HEK293 (cell line): Measurements from ENCODE around the gene TEAD4.

ENCODE experiments used
- CTCF ChIA-PET: fragments of 350-600 bp; formaldehyde crosslinking; extraction: SDS; loops from one replicate; lab custom pipeline; 2021; ENCODE audit warnings: antibody characterized with exemption; lab: Yijun Ruan, JAX
- POLR2A ChIA-PET: fragments of 300-600 bp; formaldehyde crosslinking; extraction: SDS; loops from one replicate; lab custom pipeline; 2020; ENCODE audit warnings: antibody characterized with exemption, inconsistent platforms; lab: Yijun Ruan, JAX
- H3K27ac ChIP-seq: fragments of 200-500 bp; sonication (Bioruptor generic); 2 replicates; pipeline ENCODE4 v1.5.1; 2014; ENCODE audit warnings: low read depth, low read length, control low read depth, inconsistent platforms; ENCODE audit errors: extremely low read depth
- H3K36me3 ChIP-seq, 2 experiments: fragments of 200-500 bp in 1 of 2; sonication (Bioruptor generic) in 1 of 2; 1 replicate in 1 of 2; 2 replicates in 1 of 2; pipeline ENCODE4 v1.5.1; 2014 to 2017; ENCODE audit warnings: inconsistent platforms in 2 of 2, low read length in 2 of 2; ENCODE audit not compliant: control insufficient read depth in 2 of 2, insufficient read depth in 1 of 2
- H3K4me1 ChIP-seq: fragments of 200-500 bp; sonication (Bioruptor generic); 2 replicates; pipeline ENCODE4 v1.5.1; 2014; ENCODE audit warnings: mild to moderate bottlenecking, low read length, inconsistent platforms; ENCODE audit not compliant: control insufficient read depth, insufficient read depth
- H3K4me3 ChIP-seq: 2 replicates; pipeline ENCODE4 v1.5.1; 2011; ENCODE audit warnings: low read depth, mild to moderate bottlenecking, control low read depth, low read length, moderate library complexity
- H3K9me3 ChIP-seq: fragments of 200-500 bp; sonication (Bioruptor generic); 2 replicates; pipeline ENCODE4 v1.5.1; 2014; ENCODE audit warnings: low read depth, low read length, inconsistent platforms; ENCODE audit not compliant: control insufficient read depth, insufficient read depth
- BCL11B ChIP-seq: fragments of 450-650 bp; formaldehyde crosslinking; IDR thresholded peaks from 2 replicates; pipeline ENCODE4 v1.5.1; 2016; ENCODE audit warnings: low read depth, missing biosample characterization, missing genetic modification characterization
- KLF16 ChIP-seq: fragments of 450-650 bp; formaldehyde crosslinking; IDR thresholded peaks from 2 replicates; pipeline ENCODE4 v1.5.1; 2017; ENCODE audit warnings: missing biosample characterization, missing genetic modification characterization
- PRDM1 ChIP-seq: fragments of 450-650 bp; formaldehyde crosslinking; IDR thresholded peaks from 2 replicates; pipeline ENCODE4; 2016; ENCODE audit warnings: missing biosample characterization, missing genetic modification characterization
- SALL2 ChIP-seq: fragments of 450-650 bp; formaldehyde crosslinking; IDR thresholded peaks from 2 replicates; pipeline ENCODE4 v1.5.0; 2017; ENCODE audit warnings: missing biosample characterization, mild to moderate bottlenecking, missing genetic modification characterization, borderline replicate concordance
- SCRT2 ChIP-seq: fragments of 450-650 bp; formaldehyde crosslinking; IDR thresholded peaks from 2 replicates; pipeline ENCODE4 v1.5.1; 2016; ENCODE audit warnings: missing biosample characterization, missing genetic modification characterization
- ZBTB17 ChIP-seq: fragments of 450-650 bp; formaldehyde crosslinking; IDR thresholded peaks from 2 replicates; pipeline ENCODE4 v1.5.1; 2016; ENCODE audit warnings: missing biosample characterization, missing genetic modification characterization
- ZBTB21 ChIP-seq: fragments of 450-650 bp; formaldehyde crosslinking; IDR thresholded peaks from 2 replicates; pipeline ENCODE4 v1.5.1; 2017; ENCODE audit warnings: missing biosample characterization, missing genetic modification characterization
- ZNF16 ChIP-seq: fragments of 450-650 bp; formaldehyde crosslinking; IDR thresholded peaks from 2 replicates; pipeline ENCODE4 v1.5.1; 2016; ENCODE audit warnings: low read depth, missing biosample characterization, missing genetic modification characterization
- ZNF202 ChIP-seq: fragments of 450-650 bp; formaldehyde crosslinking; IDR thresholded peaks from 2 replicates; pipeline ENCODE4 v1.5.1; 2016; ENCODE audit warnings: missing biosample characterization, missing genetic modification characterization, borderline replicate concordance
- ZNF211 ChIP-seq: fragments of 450-650 bp; formaldehyde crosslinking; IDR thresholded peaks from 2 replicates; pipeline ENCODE4 v1.5.1; 2016; ENCODE audit warnings: low read depth, missing biosample characterization, missing genetic modification characterization
- ZNF239 ChIP-seq: fragments of 450-650 bp; formaldehyde crosslinking; IDR thresholded peaks from 2 replicates; pipeline ENCODE4 v1.5.1; 2016; ENCODE audit warnings: missing biosample characterization, missing genetic modification characterization
- ZNF24 ChIP-seq: fragments of 450-650 bp; formaldehyde crosslinking; IDR thresholded peaks from 2 replicates; pipeline ENCODE4 v1.5.1; 2016; ENCODE audit warnings: missing biosample characterization, missing genetic modification characterization
- ZNF266 ChIP-seq: fragments of 450-650 bp; formaldehyde crosslinking; IDR thresholded peaks from 2 replicates; pipeline ENCODE4 v1.5.1; 2016; ENCODE audit warnings: missing biosample characterization, missing genetic modification characterization, low read depth
- ZNF274 ChIP-seq, 2 experiments: fragments of 200-500 bp in 1 of 2; fragments of 450-650 bp in 1 of 2; sonication (Bioruptor generic) in 1 of 2; formaldehyde crosslinking in 1 of 2; IDR thresholded peaks; 2 replicates each; pipeline versions ENCODE4 v1.5.1 to v1.6.1; 2014 to 2016; ENCODE audit warnings: borderline replicate concordance in 1 of 2, inconsistent platforms in 1 of 2, low read length in 1 of 2, missing biosample characterization in 1 of 2, missing genetic modification characterization in 1 of 2
- ZNF292 ChIP-seq: fragments of 450-650 bp; formaldehyde crosslinking; IDR thresholded peaks from 2 replicates; pipeline ENCODE4 v1.5.1; 2016; ENCODE audit warnings: low read depth, missing biosample characterization, missing genetic modification characterization, borderline replicate concordance
- ZNF37A ChIP-seq: fragments of 450-650 bp; IDR thresholded peaks from 2 replicates; pipeline ENCODE4 v1.5.1; 2018; ENCODE audit warnings: missing biosample characterization, missing genetic modification characterization
- ZNF398 ChIP-seq: fragments of 450-650 bp; formaldehyde crosslinking; IDR thresholded peaks from 2 replicates; pipeline ENCODE4 v1.5.1; 2017; ENCODE audit warnings: missing biosample characterization, missing genetic modification characterization
- ZNF555 ChIP-seq: fragments of 450-650 bp; formaldehyde crosslinking; conservative IDR thresholded peaks from 2 replicates; pipeline ENCODE4 v1.5.1; 2017; ENCODE audit warnings: missing biosample characterization, mild to moderate bottlenecking, missing genetic modification characterization, inconsistent platforms
- ZNF585B ChIP-seq: fragments of 450-650 bp; formaldehyde crosslinking; IDR thresholded peaks from 2 replicates; pipeline ENCODE4 v1.5.1; 2016; ENCODE audit warnings: missing biosample characterization, missing genetic modification characterization
- ZNF791 ChIP-seq: fragments of 450-650 bp; formaldehyde crosslinking; IDR thresholded peaks from 2 replicates; pipeline ENCODE4 v1.5.1; 2016; ENCODE audit warnings: missing biosample characterization, missing genetic modification characterization
- TF ChIP-seq, protein P1 (sequence below): fragments of 450-650 bp; formaldehyde crosslinking; IDR thresholded peaks from 2 replicates; pipeline ENCODE4 v1.5.1; 2016; ENCODE audit warnings: missing biosample characterization, missing genetic modification characterization, borderline replicate concordance
- TF ChIP-seq, protein P2 (sequence below): fragments of 450-650 bp; formaldehyde crosslinking; conservative IDR thresholded peaks from 2 replicates; pipeline ENCODE4 v1.5.1; 2016; ENCODE audit warnings: low read depth, missing biosample characterization, missing genetic modification characterization

The TEAD4 gene

DNA sequence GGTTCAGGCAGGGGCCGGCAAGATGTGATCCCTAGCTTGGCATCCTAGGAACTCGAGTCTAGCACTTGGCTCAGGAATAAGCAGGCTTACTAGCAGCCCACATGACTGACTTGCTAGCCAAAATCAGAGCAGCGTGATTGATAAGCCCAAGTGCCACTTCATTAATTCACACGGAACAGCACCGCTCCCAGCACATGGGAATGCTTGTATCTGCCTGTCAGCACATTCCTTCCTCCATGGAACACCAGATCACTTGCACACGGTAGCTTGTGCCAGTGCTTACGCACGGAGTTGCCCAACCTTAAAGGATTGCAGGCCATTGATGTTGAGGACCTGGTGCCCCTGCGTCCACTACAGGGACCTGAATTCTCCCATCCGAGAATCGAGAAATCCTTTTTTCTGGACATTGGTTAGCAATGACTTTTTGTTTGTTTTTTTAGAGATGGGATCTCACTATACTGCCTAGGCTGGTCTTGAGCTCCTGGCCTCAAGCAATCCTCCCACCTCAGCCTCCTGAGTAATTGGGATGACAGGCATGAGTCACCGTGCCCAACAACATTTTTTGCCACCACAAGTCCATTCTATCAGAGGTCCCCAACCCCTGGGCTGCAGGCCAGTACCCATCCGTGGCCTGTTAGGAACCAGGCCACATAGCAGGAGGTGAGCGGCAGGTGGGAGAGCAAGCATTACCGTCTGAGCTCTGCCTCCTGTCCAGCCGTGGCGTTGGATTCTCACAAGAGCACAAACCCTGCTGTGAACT, 87.4 kb downstream of the TEAD4 start:
- ChIA-PET CTCF (interaction anchor here (0.6 to 0.8 kb wide), 2 partner anchors 13 to 27 kb away, joined by 3 to 4 read pairs; no protein-coding TSS in a partner anchor), POLR2A (no interaction called here)
- no peaks in the 10 kb centered on the region for H3K4me1 ChIP-seq
- H3K9me3 ChIP-seq, result no peaks in the 10 kb centered on the region
- H3K36me3 ChIP-seq, result no peaks in the 10 kb centered on the region
- peak; percentile 49; the same call in 1 of the 2 replicates for TF ChIP-seq ZNF24
- no peak for TF ChIP-seq ZNF202 (tag by site-specific recombination)
- 0 out of 2 replicates have a peak, but pooled peaks have one; percentile 24 for TF ChIP-seq SCRT2 (tag by site-specific recombination)
- TF ChIP-seq ZNF239 (tag by site-specific recombination), result no peak
- 0 out of 2 replicates have a peak, but pooled peaks have one; percentile 30 for TF ChIP-seq ZBTB17
- H3K4me3 ChIP-seq, result no peak overlapping the region
- no peak overlapping the region for H3K27ac ChIP-seq

GRCh38 chr12:3047961-3048360, 88.8 kb downstream of the TEAD4 start:
- CTCF ChIA-PET, result interaction anchor here (1.0 kb wide), 1 partner anchor 104 kb away, joined by 4 read pairs; no protein-coding TSS in a partner anchor
- Histone ChIP-seq H3K9me3 (no peaks in the 10 kb centered on the region), H3K27ac (no peak overlapping the region), H3K4me3 (no peak overlapping the region), H3K4me1 (no peaks in the 10 kb centered on the region), H3K36me3 (no peaks in the 10 kb centered on the region)
- TF ChIP-seq ZBTB21 (tag by site-specific recombination) (no peak), ZNF274 (IDR thresholded peaks at IDR 0.05; ENCODE audit: low read length) (no peak), ZNF274 (tag by site-specific recombination; IDR thresholded peaks at IDR 0.05; ENCODE audit: borderline replicate concordance) (no peak), ZNF266 (tag by site-specific recombination) (no peak), ZNF398 (tag by site-specific recombination) (no peak), ZNF37A (tag by site-specific recombination) (no peak), ZNF791 (no peak), SALL2 (tag by site-specific recombination) (no peak), ZNF555 (tag by site-specific recombination) (no peak), ZNF585B (tag by site-specific recombination) (no peak), ZNF16 (no peak), KLF16 (no peak), BCL11B (no peak), ZNF292 (tag by site-specific recombination) (no peak), PRDM1 (tag by site-specific recombination) (no peak), ZNF211 (tag by site-specific recombination) (no peak)
- TF ChIP-seq, protein P1, sequence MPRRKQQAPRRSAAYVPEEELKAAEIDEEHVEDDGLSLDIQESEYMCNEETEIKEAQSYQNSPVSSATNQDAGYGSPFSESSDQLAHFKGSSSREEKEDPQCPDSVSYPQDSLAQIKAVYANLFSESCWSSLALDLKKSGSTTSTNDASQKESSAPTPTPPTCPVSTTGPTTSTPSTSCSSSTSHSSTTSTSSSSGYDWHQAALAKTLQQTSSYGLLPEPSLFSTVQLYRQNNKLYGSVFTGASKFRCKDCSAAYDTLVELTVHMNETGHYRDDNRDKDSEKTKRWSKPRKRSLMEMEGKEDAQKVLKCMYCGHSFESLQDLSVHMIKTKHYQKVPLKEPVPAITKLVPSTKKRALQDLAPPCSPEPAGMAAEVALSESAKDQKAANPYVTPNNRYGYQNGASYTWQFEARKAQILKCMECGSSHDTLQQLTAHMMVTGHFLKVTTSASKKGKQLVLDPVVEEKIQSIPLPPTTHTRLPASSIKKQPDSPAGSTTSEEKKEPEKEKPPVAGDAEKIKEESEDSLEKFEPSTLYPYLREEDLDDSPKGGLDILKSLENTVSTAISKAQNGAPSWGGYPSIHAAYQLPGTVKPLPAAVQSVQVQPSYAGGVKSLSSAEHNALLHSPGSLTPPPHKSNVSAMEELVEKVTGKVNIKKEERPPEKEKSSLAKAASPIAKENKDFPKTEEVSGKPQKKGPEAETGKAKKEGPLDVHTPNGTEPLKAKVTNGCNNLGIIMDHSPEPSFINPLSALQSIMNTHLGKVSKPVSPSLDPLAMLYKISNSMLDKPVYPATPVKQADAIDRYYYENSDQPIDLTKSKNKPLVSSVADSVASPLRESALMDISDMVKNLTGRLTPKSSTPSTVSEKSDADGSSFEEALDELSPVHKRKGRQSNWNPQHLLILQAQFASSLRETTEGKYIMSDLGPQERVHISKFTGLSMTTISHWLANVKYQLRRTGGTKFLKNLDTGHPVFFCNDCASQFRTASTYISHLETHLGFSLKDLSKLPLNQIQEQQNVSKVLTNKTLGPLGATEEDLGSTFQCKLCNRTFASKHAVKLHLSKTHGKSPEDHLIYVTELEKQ (tag by site-specific recombination), result no peak
- TF ChIP-seq, protein P2, sequence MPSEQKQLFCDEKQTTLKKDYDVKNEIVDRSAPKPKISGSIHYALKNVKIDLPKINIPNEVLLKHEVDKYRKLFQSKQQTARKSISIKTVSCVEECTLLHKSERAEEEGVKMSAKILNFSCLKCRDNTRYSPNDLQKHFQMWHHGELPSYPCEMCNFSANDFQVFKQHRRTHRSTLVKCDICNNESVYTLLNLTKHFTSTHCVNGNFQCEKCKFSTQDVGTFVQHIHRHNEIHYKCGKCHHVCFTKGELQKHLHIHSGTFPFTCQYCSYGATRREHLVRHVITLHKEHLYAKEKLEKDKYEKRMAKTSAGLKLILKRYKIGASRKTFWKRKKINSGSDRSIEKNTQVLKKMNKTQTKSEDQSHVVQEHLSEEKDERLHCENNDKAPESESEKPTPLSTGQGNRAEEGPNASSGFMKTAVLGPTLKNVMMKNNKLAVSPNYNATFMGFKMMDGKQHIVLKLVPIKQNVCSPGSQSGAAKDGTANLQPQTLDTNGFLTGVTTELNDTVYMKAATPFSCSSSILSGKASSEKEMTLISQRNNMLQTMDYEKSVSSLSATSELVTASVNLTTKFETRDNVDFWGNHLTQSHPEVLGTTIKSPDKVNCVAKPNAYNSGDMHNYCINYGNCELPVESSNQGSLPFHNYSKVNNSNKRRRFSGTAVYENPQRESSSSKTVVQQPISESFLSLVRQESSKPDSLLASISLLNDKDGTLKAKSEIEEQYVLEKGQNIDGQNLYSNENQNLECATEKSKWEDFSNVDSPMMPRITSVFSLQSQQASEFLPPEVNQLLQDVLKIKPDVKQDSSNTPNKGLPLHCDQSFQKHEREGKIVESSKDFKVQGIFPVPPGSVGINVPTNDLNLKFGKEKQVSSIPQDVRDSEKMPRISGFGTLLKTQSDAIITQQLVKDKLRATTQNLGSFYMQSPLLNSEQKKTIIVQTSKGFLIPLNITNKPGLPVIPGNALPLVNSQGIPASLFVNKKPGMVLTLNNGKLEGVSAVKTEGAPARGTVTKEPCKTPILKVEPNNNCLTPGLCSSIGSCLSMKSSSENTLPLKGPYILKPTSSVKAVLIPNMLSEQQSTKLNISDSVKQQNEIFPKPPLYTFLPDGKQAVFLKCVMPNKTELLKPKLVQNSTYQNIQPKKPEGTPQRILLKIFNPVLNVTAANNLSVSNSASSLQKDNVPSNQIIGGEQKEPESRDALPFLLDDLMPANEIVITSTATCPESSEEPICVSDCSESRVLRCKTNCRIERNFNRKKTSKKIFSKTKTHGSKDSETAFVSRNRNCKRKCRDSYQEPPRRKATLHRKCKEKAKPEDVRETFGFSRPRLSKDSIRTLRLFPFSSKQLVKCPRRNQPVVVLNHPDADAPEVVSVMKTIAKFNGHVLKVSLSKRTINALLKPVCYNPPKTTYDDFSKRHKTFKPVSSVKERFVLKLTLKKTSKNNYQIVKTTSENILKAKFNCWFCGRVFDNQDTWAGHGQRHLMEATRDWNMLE, result no peak
- POLR2A ChIA-PET, result no interaction called here
